ENCODE results near the gene ELMO1. TPM values are rescaled to one million over a fixed set of nuclear protein-coding genes. Genes with fewer than 3 reads are reported as not detected.

Gene ELMO1
- total RNA-seq, 1 experiment from 2014 or later: 1.1 TPM

GRCh38 chr7:37128327-37129034 lies 320.2 kb downstream of the ELMO1 start:
- no peak overlapping the region for H3K4me2 ChIP-seq (ENCODE audit: low read length)
- ChIA-PET POLR2A (no interaction called here), CTCF (no interaction called here), RAD21 (ENCODE audit: low non-redundant PET in 1 of 2, low total read pairs in 2 of 2, uncharacterized antibody in 2 of 2, unreplicated experiment in 2 of 2) (no interaction called here)
- no peak overlapping the region for H3K4me3 ChIP-seq (replicated peaks in 1 of 2; ENCODE audit: low read depth in 1 of 2, low read length in 2 of 2)
- no peak overlapping the region for H3K27ac ChIP-seq (ENCODE audit: low read depth, low read length)
- H3K9me3 ChIP-seq (ENCODE audit: control insufficient read depth in 1 of 2, insufficient read depth in 1 of 2, low read depth in 1 of 2, low read length in 2 of 2): no peaks in the 10 kb centered on the region
- BruUV-seq (replicated peaks): no TSS peak
- ATAC-seq (no peak), DNase-seq (ENCODE audit: low read depth, low spot score) (no peak)
- no peak overlapping the region for H2AFZ ChIP-seq (ENCODE audit: low read depth, low read length, poor library complexity, severe bottlenecking)
- intact Hi-C loops (cut with micrococcal nuclease): no loop called here
- H3K79me2 ChIP-seq (ENCODE audit: insufficient read depth, low read length): no peaks in the 10 kb centered on the region
- H3K36me3 ChIP-seq (ENCODE audit: control insufficient read depth in 1 of 2, insufficient read depth in 2 of 2, low read length in 2 of 2): no peaks in the 10 kb centered on the region
- H3K9me2 ChIP-seq (ENCODE audit: insufficient read depth): no peaks in the 10 kb centered on the region
- no peaks in the 10 kb centered on the region for H3K27me3 ChIP-seq (ENCODE audit: insufficient read depth, low read length)
- no peaks in the 10 kb centered on the region for H4K20me1 ChIP-seq (ENCODE audit: insufficient read depth)
- no peaks in the 10 kb centered on the region for H3K4me1 ChIP-seq (ENCODE audit: control insufficient read depth in 1 of 2, insufficient read depth in 2 of 2, low read length in 2 of 2)
- TF ChIP-seq POLR2A (IDR thresholded peaks at IDR 0.05; ENCODE audit: borderline replicate concordance, extremely low read depth, insufficient read depth, insufficient read length) (no peak), RAD21 (IDR thresholded peaks at IDR 0.05; ENCODE audit: low read depth) (no peak), SP1 (IDR thresholded peaks at IDR 0.05; ENCODE audit: low read depth) (no peak), TCF7L2 (IDR thresholded peaks at IDR 0.05; ENCODE audit: borderline replicate concordance, extremely low read depth, insufficient read depth, insufficient read length) (no peak), ZNF274 (IDR thresholded peaks at IDR 0.05; ENCODE audit: low read depth, low read length) (no peak), EZH2 (IDR thresholded peaks at IDR 0.05) (no peak), CBX3 (IDR thresholded peaks at IDR 0.05; ENCODE audit: low read depth) (no peak), EGR1 (IDR thresholded peaks at IDR 0.05; ENCODE audit: low read depth) (no peak), POLR2AphosphoS5 (IDR thresholded peaks at IDR 0.05; ENCODE audit: low read depth, low read length) (no peak)
- H3K9ac ChIP-seq (ENCODE audit: low read length): no peak overlapping the region

- ATAC-seq (no peak), DNase-seq (ENCODE audit: low read depth, low spot score) (no peak)
- no peaks in the 10 kb centered on the region for H3K36me3 ChIP-seq (ENCODE audit: control insufficient read depth in 1 of 2, insufficient read depth in 2 of 2, low read length in 2 of 2)
- H3K9ac ChIP-seq (ENCODE audit: low read length): no peak overlapping the region
- no peaks in the 10 kb centered on the region for H3K9me2 ChIP-seq (ENCODE audit: insufficient read depth)
- no peaks in the 10 kb centered on the region for H3K9me3 ChIP-seq (ENCODE audit: control insufficient read depth in 1 of 2, insufficient read depth in 1 of 2, low read depth in 1 of 2, low read length in 2 of 2)
- no peaks in the 10 kb centered on the region for H3K27me3 ChIP-seq (ENCODE audit: insufficient read depth, low read length)
- H4K20me1 ChIP-seq (ENCODE audit: insufficient read depth): no peaks in the 10 kb centered on the region
- no peak overlapping the region for H3K27ac ChIP-seq (ENCODE audit: low read depth, low read length)
- ChIA-PET RAD21 (ENCODE audit: low non-redundant PET in 1 of 2, low total read pairs in 2 of 2, uncharacterized antibody in 2 of 2, unreplicated experiment in 2 of 2) (no interaction called here), POLR2A (no interaction called here), CTCF (no interaction called here)
- BruUV-seq (replicated peaks): no TSS peak
- no peaks in the 10 kb centered on the region for H3K4me1 ChIP-seq (ENCODE audit: control insufficient read depth in 1 of 2, insufficient read depth in 2 of 2, low read length in 2 of 2)
- no peak overlapping the region for H3K4me2 ChIP-seq (ENCODE audit: low read length)
- no peaks in the 10 kb centered on the region for H3K79me2 ChIP-seq (ENCODE audit: insufficient read depth, low read length)
- intact Hi-C loops (cut with micrococcal nuclease): no loop called here
- no peak overlapping the region for H2AFZ ChIP-seq (ENCODE audit: low read depth, low read length, poor library complexity, severe bottlenecking)
- H3K4me3 ChIP-seq (replicated peaks in 1 of 2; ENCODE audit: low read depth in 1 of 2, low read length in 2 of 2): no peak overlapping the region
- TF ChIP-seq REST (IDR thresholded peaks at IDR 0.05; ENCODE audit: low read depth) (no peak), SRF (IDR thresholded peaks at IDR 0.05; ENCODE audit: low read depth) (no peak), TCF7L2 (IDR thresholded peaks at IDR 0.05; ENCODE audit: borderline replicate concordance, extremely low read depth, insufficient read depth, insufficient read length) (no peak), EZH2 (IDR thresholded peaks at IDR 0.05) (no peak), ELF1 (IDR thresholded peaks at IDR 0.05; ENCODE audit: borderline replicate concordance, low read depth) (no peak), JUND (IDR thresholded peaks at IDR 0.05) (no peak), ZFX (IDR thresholded peaks at IDR 0.05) (no peak), ZBTB33 (IDR thresholded peaks at IDR 0.05; ENCODE audit: extremely low read depth, insufficient replicate concordance, low read length) (no peak), YY1 (IDR thresholded peaks at IDR 0.05; ENCODE audit: extremely low read depth, insufficient replicate concordance, low read depth, low read length) (no peak)
These were observed 329.3 kb downstream of the ELMO1 start for GRCh38 chr7:37119296-37119860.
